HG03060 (cell line): ENCODE results near the gene MYPOP.
"Not testable (repeated sequence)": the region's sequence is repeated elsewhere in the genome, so short reads cannot be mapped to it uniquely, and the experiment has no call there.

ENCODE experiments used
- ATAC-seq: cut with Tn5 transposase; IDR thresholded peaks from one replicate; pipeline ENCODE4 v1.9.1; 2021; ENCODE audit warnings: low read depth, moderate number of reproducible peaks; ENCODE audit not compliant: unreplicated experiment

The MYPOP gene

DNA sequence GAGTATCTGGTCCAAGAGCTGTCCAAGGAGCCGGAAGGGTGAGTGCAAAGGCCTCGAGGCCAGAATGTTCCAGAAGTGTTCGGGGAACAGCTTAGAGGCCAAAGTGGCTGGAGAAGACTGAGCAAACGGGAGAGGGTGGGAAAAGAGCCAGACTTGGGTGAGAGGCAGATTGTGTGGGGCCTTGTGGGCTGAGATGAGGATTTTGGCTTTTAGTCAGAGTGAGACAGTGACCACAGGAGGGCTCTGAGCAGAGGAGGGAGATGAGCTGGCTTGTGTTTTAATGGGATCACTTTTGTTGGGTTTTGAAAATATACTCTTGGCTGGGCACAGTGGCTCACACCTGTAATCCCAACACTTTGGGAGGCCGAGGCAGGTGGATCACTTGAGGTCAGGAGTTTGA lies 6.5 kb upstream of the MYPOP start:
- ATAC-seq = no peak

DNA sequence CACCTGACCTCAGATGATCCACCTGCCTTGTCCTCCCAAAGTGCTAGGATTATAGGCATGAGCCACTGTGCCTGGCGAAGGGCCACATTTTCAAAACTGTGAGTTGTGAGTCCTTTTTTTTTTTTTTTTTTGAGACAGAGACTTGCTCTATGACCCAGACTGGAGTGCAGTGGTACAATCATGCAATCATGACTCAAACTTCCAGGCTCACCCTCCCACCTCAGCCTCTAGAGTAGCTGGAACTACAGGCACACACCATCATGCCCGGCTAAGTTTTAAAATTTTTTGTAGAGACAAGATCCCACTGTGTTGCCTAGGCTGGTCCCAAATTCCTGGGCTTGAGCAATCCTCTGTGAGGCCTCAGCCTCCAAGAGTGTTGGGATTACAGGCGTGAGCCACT lies 3.8 kb upstream of the MYPOP start:
- no peak for ATAC-seq

- ATAC-seq = no peak
Observed at GRCh38 chr19:45905011-45905410, 2.6 kb upstream of the MYPOP start.

- ATAC-seq = peak; percentile 90
Observed at GRCh38 chr19:45902651-45903625, 525 bp upstream of the MYPOP start.

GRCh38 chr19:45901432-45901911 lies 941 bp downstream of the MYPOP start:
- ATAC-seq = no peak

- no peak for ATAC-seq
Observed at GRCh38 chr19:45900738-45901431, 1.5 kb downstream of the MYPOP start.

- ATAC-seq = no peak
Observed at GRCh38 chr19:45899919-45900589, 2.4 kb downstream of the MYPOP start.

DNA sequence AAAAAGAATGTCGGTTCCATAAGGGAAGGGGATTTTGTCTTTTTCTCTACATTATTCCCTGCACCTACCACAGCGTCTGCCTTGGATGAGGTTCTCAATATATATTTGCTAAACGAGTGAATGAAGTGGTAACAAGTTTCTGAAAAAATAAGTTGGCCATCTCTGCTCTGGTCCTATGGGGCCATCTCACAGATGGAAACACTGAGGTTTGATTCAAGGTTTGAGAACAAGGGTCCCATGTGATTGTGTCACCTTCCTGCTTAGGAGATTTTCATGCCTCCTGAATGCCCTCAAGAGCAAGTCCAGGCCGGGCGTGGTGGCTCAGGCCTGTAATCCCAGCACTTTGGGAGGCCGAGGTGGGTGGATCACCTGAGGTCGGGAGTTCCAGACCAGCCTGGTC lies 3.2 kb downstream of the MYPOP start:
- no peak for ATAC-seq

DNA sequence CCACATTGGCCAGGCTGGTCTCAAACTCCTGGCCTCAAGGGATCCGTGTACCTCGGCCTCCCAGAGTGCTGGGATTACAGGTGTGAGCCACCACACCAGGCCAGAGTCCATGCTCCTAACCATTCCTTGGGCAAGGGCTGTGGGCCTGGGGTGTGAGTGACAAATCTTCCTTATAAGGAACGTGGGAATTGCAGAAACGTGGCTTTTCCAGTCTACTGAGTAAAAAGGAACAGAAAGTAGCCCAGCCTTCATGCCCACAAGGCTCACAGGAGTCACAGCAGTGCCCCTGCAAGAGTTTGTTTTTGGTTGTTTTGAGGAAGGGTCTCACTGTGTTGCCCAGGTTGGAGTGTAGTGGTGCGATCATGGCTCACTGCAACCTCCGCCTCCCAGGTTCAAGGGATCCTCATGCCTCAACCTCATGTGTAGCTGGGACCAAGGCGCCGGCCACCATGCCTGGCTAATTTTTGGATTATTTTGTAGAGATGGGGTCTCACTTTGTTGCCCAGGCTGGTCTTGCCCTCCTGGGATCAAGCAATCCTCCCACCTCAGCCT lies 5.1 kb downstream of the MYPOP start:
- no peak for ATAC-seq

DNA sequence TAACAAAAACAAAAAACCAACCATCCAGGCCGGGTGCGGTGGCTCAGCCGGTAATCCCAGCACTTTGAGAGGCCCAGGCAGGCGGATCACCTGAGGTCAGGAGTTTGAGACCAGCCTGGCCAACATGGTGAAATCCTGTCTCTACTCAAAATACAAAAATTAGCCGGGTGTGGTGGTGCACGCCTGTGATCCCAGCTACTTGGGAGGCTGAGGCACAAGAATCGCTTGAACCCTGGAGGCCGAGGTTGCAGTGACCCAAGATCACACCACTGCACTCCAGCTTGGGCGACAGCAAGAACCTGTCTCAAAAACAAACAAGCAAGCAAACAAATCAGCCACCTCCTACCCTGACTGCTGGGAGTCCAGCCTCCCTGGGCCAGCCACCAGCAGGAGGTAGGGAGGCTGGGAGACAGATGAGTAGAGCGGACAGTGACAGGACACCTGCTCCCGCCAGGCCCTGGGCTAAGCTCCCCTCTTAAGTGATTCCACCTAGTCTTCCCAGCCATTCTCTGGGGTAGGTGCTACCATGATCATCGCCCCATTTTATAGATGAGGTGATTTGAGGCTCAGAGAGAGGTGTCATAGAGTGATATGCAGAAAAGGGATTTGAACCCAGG lies 6.3 kb downstream of the MYPOP start:
- not testable (repeated sequence) for ATAC-seq

- no peak for ATAC-seq
Observed at GRCh38 chr19:45895519-45895972, 6.9 kb downstream of the MYPOP start.

GRCh38 chr19:45890877-45891276 lies 11.5 kb downstream of the MYPOP start:
- no peak for ATAC-seq

- no peak for ATAC-seq
Observed at GRCh38 chr19:45889210-45889885, 13.1 kb downstream of the MYPOP start.

- no peak for ATAC-seq
Observed at GRCh38 chr19:45887200-45887710, 15.2 kb downstream of the MYPOP start.

GRCh38 chr19:45886427-45887199 lies 15.8 kb downstream of the MYPOP start:
- ATAC-seq = peak; percentile 37

GRCh38 chr19:45885556-45886426 lies 16.6 kb downstream of the MYPOP start, which contains the start of gene IRF2BP1:
Gene IRF2BP1 (minus strand): TSS chr19:45886141. CDS start chr19:45885774, 367 bp downstream.
- ATAC-seq = peak; percentile 30

- ATAC-seq = no peak
Observed at GRCh38 chr19:45884682-45885555, 17.5 kb downstream of the MYPOP start.
